Spleen (tissue), 7 donors: ENCODE results near the gene LMCD1.

Source experiments
- POLR2A ChIP-seq, 3 donors: fragments of 450-650 bp; IDR thresholded peaks; one replicate each; pipeline ENCODE4 v1.5.1; 2017; ENCODE audit warnings: antibody characterized with exemption in 3 of 3, mild to moderate bottlenecking in 1 of 3
- POLR2AphosphoS5 ChIP-seq, 3 donors: sonication (generic); formaldehyde crosslinking; IDR thresholded peaks; one replicate each; pipeline ENCODE4 v1.5.1; 2017; ENCODE audit warnings: antibody characterized with exemption in 3 of 3
- TF ChIP-seq, protein P1 (sequence below), 11 experiments: fragments of 200-600 bp in 7 of 11; fragments of 450-650 bp in 4 of 11; sonication (generic) in 4 of 11; IDR thresholded peaks in 8 of 11; conservative IDR thresholded peaks in 3 of 11; 1 replicate in 7 of 11; 2 replicates in 4 of 11; pipeline versions ENCODE4 v1.4.0 to v1.8.0; 2016 to 2021; ENCODE audit warnings: antibody characterized with exemption in 11 of 11, inconsistent platforms in 4 of 11, mild to moderate bottlenecking in 1 of 11
- donor health status: DM: no; HTN: no; CAD: no; lungs with moderate emphysema.
- donor health status: DM: no; HTN: no; CAD: no.
- donor health status: DM: no; HTN: no; CAD: no.

DNA sequence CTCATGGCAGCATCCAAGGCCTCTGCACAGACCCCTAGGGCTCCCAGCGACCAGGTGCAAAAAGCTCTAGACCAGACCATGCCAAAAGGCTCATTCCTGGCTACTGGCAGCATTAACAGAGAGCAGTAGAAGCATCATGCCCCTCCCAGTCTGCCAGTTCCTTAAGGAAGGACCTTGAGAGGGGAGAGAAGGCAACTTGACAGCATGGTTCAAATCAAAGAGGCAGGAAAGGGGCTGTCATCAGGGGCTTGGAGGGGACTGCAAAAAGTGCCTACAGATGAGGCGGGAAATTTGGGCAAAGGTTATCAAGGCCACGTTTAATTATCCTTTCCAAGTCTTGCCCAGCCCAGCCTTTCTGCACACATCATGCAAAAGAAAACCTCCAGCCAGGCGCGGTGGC lies 78.3 kb downstream of the LMCD1 start:
- TF ChIP-seq, protein P1, sequence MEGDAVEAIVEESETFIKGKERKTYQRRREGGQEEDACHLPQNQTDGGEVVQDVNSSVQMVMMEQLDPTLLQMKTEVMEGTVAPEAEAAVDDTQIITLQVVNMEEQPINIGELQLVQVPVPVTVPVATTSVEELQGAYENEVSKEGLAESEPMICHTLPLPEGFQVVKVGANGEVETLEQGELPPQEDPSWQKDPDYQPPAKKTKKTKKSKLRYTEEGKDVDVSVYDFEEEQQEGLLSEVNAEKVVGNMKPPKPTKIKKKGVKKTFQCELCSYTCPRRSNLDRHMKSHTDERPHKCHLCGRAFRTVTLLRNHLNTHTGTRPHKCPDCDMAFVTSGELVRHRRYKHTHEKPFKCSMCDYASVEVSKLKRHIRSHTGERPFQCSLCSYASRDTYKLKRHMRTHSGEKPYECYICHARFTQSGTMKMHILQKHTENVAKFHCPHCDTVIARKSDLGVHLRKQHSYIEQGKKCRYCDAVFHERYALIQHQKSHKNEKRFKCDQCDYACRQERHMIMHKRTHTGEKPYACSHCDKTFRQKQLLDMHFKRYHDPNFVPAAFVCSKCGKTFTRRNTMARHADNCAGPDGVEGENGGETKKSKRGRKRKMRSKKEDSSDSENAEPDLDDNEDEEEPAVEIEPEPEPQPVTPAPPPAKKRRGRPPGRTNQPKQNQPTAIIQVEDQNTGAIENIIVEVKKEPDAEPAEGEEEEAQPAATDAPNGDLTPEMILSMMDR (IDR thresholded peaks at IDR 0.05 in 8 of 11, conservative IDR thresholded peaks at IDR 0.05 in 3 of 11), result no peak
- TF ChIP-seq POLR2A (IDR thresholded peaks at IDR 0.05), result no peak
- no peak for TF ChIP-seq POLR2AphosphoS5 (IDR thresholded peaks at IDR 0.05)
